ENCODE results near the gene DYNC1H1.
"Not testable (repeated sequence)": the region's sequence is repeated elsewhere in the genome, so short reads cannot be mapped to it uniquely, and the experiment has no call there.

DYNC1H1 gene

GRCh38 chr14:101965770-101966722 is 1.7 kb downstream of the DYNC1H1 start:
- TF ChIP-seq CTCF (IDR thresholded peaks at IDR 0.05; ENCODE audit: extremely low read depth, missing control alignments) = no peak
- DNase-seq (ENCODE audit: low spot score) = no peak

- DNase-seq (ENCODE audit: low spot score) = no peak
- TF ChIP-seq CTCF (IDR thresholded peaks at IDR 0.05; ENCODE audit: extremely low read depth, missing control alignments) = no peak
Measured at GRCh38 chr14:101966742-101967141, 2.4 kb downstream of the DYNC1H1 start.

GRCh38 chr14:101968186-101968585 is 3.8 kb downstream of the DYNC1H1 start:
- TF ChIP-seq CTCF (IDR thresholded peaks at IDR 0.05; ENCODE audit: extremely low read depth, missing control alignments) = no peak
- no peak for DNase-seq (ENCODE audit: low spot score)

GRCh38 chr14:101969481-101969880 is 5.1 kb downstream of the DYNC1H1 start:
- no peak for TF ChIP-seq CTCF (IDR thresholded peaks at IDR 0.05; ENCODE audit: extremely low read depth, missing control alignments)

GRCh38 chr14:101970830-101971400 is 6.5 kb downstream of the DYNC1H1 start:
- TF ChIP-seq CTCF (IDR thresholded peaks at IDR 0.05; ENCODE audit: extremely low read depth, missing control alignments) = no peak
- DNase-seq (ENCODE audit: low spot score) = no peak

More at GRCh38 chr14:101969481-101969880, 5.1 kb downstream of the DYNC1H1 start:
- DNase-seq (ENCODE audit: low spot score) = no peak

- not testable (repeated sequence) for DNase-seq (ENCODE audit: low spot score)
Measured at GRCh38 chr14:101971458-101971857, 7.1 kb downstream of the DYNC1H1 start.

- no peak for TF ChIP-seq CTCF (IDR thresholded peaks at IDR 0.05; ENCODE audit: extremely low read depth, missing control alignments)
- no peak for DNase-seq (ENCODE audit: low spot score)
Measured at GRCh38 chr14:101972126-101972866, 7.9 kb downstream of the DYNC1H1 start.

Measured in GM20000 (cell line).